ENCODE data around the gene HDGFL3. TPM values are rescaled to one million over a fixed set of nuclear protein-coding genes. Genes with fewer than 3 reads are reported as not detected.
"Not testable (repeated sequence)": the region's sequence is repeated elsewhere in the genome, so short reads cannot be mapped to it uniquely, and the experiment has no call there.

Gene HDGFL3
- total RNA-seq, 1 donor from 2014 or later, result 30.3 TPM

GRCh38 chr15:83194528-83194927 lies 13.1 kb downstream of the HDGFL3 start:
- DNase-seq (ENCODE audit: low spot score), result no peak

- no peak for DNase-seq (ENCODE audit: low spot score)
These were observed 13.9 kb downstream of the HDGFL3 start for GRCh38 chr15:83193721-83194120.

- no peak for DNase-seq (ENCODE audit: low spot score)
These were observed 14.9 kb downstream of the HDGFL3 start for GRCh38 chr15:83192742-83193141.

GRCh38 chr15:83190450-83190849 lies 17.2 kb downstream of the HDGFL3 start:
- no peak for DNase-seq (ENCODE audit: low spot score)

- no peak for DNase-seq (ENCODE audit: low spot score)
These were observed 22.1 kb downstream of the HDGFL3 start for GRCh38 chr15:83185561-83185960.

GRCh38 chr15:83178869-83179325 lies 28.7 kb downstream of the HDGFL3 start:
- DNase-seq (ENCODE audit: low spot score), result no peak

GRCh38 chr15:83178390-83178789 lies 29.2 kb downstream of the HDGFL3 start:
- no peak for DNase-seq (ENCODE audit: low spot score)

- DNase-seq (ENCODE audit: low spot score), result no peak
These were observed 32.7 kb downstream of the HDGFL3 start for GRCh38 chr15:83174891-83175290.

GRCh38 chr15:83170474-83171165 lies 37.0 kb downstream of the HDGFL3 start:
- no peak for DNase-seq (ENCODE audit: low spot score)

GRCh38 chr15:83169576-83169975 lies 38.0 kb downstream of the HDGFL3 start:
- DNase-seq (ENCODE audit: low spot score), result not testable (repeated sequence)

GRCh38 chr15:83166830-83167229 lies 40.8 kb downstream of the HDGFL3 start:
- DNase-seq (ENCODE audit: low spot score), result no peak

GRCh38 chr15:83166218-83166617 lies 41.4 kb downstream of the HDGFL3 start:
- DNase-seq (ENCODE audit: low spot score), result no peak

- DNase-seq (ENCODE audit: low spot score), result no peak
These were observed 42.7 kb downstream of the HDGFL3 start for GRCh38 chr15:83164771-83165404.

- DNase-seq (ENCODE audit: low spot score), result no peak
These were observed 43.4 kb downstream of the HDGFL3 start for GRCh38 chr15:83164111-83164770.

GRCh38 chr15:83163032-83163431 lies 44.6 kb downstream of the HDGFL3 start:
- DNase-seq (ENCODE audit: low spot score), result no peak

- no peak for DNase-seq (ENCODE audit: low spot score)
These were observed 46.9 kb downstream of the HDGFL3 start for GRCh38 chr15:83160741-83161140.

GRCh38 chr15:83158393-83158792 lies 49.2 kb downstream of the HDGFL3 start:
- no peak for DNase-seq (ENCODE audit: low spot score)

- DNase-seq (ENCODE audit: low spot score), result no peak
These were observed 51.7 kb downstream of the HDGFL3 start for GRCh38 chr15:83155942-83156341.

- no peak for DNase-seq (ENCODE audit: low spot score)
These were observed 54.3 kb downstream of the HDGFL3 start for GRCh38 chr15:83153288-83153687.

- no peak for DNase-seq (ENCODE audit: low spot score)
These were observed 62.9 kb downstream of the HDGFL3 start for GRCh38 chr15:83144771-83145170.

- not testable (repeated sequence) for DNase-seq (ENCODE audit: low spot score)
These were observed 65.5 kb downstream of the HDGFL3 start for GRCh38 chr15:83142151-83142550.

- no peak for DNase-seq (ENCODE audit: low spot score)
These were observed 74.6 kb downstream of the HDGFL3 start for GRCh38 chr15:83132861-83133523.
